ENCODE measurements around the gene RGR. TPM values are rescaled to one million over a fixed set of nuclear protein-coding genes. Genes with fewer than 3 reads are reported as not detected.

The RGR gene
- total RNA-seq, 2 experiments from 2014 or later, result not detected

DNA sequence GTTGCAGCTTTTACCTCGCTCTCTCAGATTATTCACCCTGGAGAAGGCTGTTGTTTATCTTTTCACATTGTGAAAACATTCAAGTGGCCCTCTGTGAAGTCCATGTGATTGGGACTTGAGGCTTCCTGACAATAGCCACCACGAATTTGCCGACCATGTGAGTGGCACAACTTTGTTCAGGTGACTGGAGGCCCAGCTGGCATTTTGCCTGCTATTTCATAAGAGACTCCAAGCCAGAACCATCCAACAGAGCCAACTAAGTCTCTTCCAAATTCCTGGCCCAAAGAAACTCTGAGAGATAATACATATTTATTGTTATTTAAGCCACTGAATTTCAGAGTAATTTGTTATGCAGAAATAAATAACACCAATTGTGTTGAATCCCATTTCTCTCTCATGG is 45.4 kb downstream of the RGR start:
- DNase-seq, result no peak
- ChIA-PET CTCF (interaction anchor here (1.2 kb wide), 1 partner anchor 140 kb away, joined by 3 read pairs; no protein-coding TSS in a partner anchor), POLR2A (no interaction called here)
- no peak overlapping the region for H3K27ac Mint-ChIP-seq
- no peaks in the 10 kb centered on the region for H3K27me3 Mint-ChIP-seq
- H3K4me1 Mint-ChIP-seq (ENCODE audit: low read depth), result peaks cover 20% of the 10 kb centered on the region
- H3K4me3 Mint-ChIP-seq, result no peak overlapping the region
- intact Hi-C loops (cut with micrococcal nuclease), result loop anchor here (2.0 kb wide), 1 partner anchor 23 kb away; no protein-coding TSS in a partner anchor
- no peaks in the 10 kb centered on the region for H3K9me3 Mint-ChIP-seq
- no peaks in the 10 kb centered on the region for H3K36me3 Mint-ChIP-seq

DNA sequence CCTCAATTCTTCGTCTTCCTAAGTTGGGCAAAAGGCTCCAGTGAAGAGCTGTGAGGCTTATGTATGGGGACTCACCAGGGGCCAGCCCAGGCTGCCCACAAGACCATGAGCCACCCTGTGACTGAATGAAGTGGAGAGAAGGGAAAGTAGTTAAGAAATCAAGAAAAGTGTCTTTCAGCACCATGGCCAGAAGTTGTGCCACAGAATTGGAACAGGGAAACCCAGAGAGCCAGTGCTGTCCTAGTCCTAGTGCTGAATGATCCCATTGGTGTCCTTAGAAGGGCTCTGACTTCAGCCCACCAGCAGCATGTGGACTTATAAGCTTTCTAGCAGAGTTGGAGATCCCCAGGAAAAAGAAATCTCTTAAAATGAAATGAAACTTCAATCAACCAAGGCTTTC is 46.5 kb downstream of the RGR start:
- ChIA-PET POLR2A (no interaction called here), CTCF (interaction anchor here (1.1 kb wide), 1 partner anchor 246 kb away, joined by 4 read pairs; no protein-coding TSS in a partner anchor)
- H3K4me1 Mint-ChIP-seq (ENCODE audit: low read depth), result peaks cover 20% of the 10 kb centered on the region
- DNase-seq, result no peak
- H3K4me3 Mint-ChIP-seq, result no peak overlapping the region
- intact Hi-C loops (cut with micrococcal nuclease), result loop anchor here (2.0 kb wide), 1 partner anchor 25 kb away; no protein-coding TSS in a partner anchor
- no peak overlapping the region for H3K27ac Mint-ChIP-seq
- H3K27me3 Mint-ChIP-seq, result no peaks in the 10 kb centered on the region
- no peaks in the 10 kb centered on the region for H3K9me3 Mint-ChIP-seq
- H3K36me3 Mint-ChIP-seq, result no peaks in the 10 kb centered on the region

DNA sequence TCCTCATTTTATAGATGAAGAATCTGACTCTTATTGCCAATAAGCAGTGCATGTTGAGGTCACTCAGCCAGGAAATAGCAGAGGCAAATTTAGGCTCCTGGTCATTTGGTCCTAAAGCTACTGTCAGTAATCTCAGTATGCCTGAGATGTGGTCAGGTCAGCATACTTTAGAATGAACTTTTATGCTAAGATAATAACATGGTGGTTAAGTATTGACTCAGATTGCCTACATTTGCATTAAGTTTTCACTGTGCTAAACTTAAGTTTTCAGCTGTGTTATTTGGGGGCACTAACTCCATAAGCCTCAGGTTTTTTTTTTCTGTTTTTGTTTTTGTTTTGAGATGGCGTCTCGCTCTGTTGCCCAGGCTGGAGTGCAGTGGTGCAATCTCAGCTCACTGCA is 47.6 kb downstream of the RGR start:
- ChIA-PET CTCF (interaction anchor here (1.1 kb wide), 1 partner anchor 244 kb away, joined by 4 read pairs; no protein-coding TSS in a partner anchor), POLR2A (interaction anchor here (0.6 kb wide), 1 partner anchor 37 kb away, joined by 3 read pairs; no protein-coding TSS in a partner anchor)
- Mint-ChIP-seq H3K27me3 (no peaks in the 10 kb centered on the region), H3K4me1 (ENCODE audit: low read depth) (peaks cover 20% of the 10 kb centered on the region), H3K27ac (no peak overlapping the region), H3K9me3 (no peaks in the 10 kb centered on the region), H3K4me3 (no peak overlapping the region), H3K36me3 (no peaks in the 10 kb centered on the region)
- DNase-seq, result no peak
- intact Hi-C loops (cut with micrococcal nuclease), result no loop called here

DNA sequence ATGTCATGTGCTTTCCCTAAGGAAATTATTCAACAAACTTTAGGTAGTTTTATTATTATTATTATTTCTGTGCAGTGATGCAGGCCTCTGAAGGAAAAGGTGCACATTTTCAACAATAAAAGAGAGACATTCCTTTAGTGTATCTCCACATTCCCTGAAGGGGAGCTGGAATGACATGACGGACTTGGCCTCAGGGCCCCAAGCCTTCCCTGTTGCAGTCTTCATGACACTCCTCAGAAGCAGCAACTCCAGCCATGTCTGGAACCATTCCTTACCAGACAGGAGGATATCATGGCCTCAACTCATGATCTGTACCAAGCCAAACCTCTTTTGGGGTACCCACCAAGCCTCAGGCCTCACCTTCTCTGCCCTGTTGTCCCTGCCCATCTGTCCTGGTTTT is 48.3 kb downstream of the RGR start:
- H3K27ac Mint-ChIP-seq, result no peak overlapping the region

DNA sequence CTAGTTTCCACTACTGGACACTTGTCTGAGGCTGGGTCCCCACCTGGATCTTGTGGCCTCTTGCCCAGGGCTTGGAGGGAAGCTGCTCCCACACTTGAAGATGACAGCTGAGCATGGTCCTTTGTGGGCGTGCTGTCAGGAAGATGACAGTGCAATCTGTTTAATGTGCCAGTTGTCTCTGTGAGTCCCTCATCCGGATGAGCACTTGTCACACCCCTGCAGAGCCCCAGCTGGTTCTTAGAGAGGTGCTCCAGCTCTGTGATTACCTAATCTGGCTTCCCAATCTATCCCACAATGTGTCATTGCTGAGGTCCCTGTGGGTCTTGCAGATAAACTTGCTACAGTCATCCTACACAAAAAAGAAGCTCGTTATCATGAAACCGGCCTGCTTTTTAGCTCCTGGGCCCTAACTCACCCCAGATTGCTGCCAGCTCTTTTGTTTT is 48.7 kb downstream of the RGR start:
- Mint-ChIP-seq H3K36me3 (no peaks in the 10 kb centered on the region), H3K27ac (no peak overlapping the region), H3K27me3 (peaks cover 4% of the 10 kb centered on the region), H3K4me3 (no peak overlapping the region), H3K4me1 (ENCODE audit: low read depth) (peaks cover 20% of the 10 kb centered on the region), H3K9me3 (no peaks in the 10 kb centered on the region)
- CTCF ChIA-PET, result interaction anchor here (1.0 to 1.1 kb wide), 2 partner anchors 26 to 137 kb away, joined by 3 to 5 read pairs; no protein-coding TSS in a partner anchor
- DNase-seq, result peak; percentile 66
- intact Hi-C loops (cut with micrococcal nuclease), result loop anchor here (1.0 kb wide), 3 partner anchors 15 to 41 kb away; no protein-coding TSS in a partner anchor
- POLR2A ChIA-PET, result interaction anchor here (1.0 to 1.1 kb wide), 2 partner anchors 34 to 41 kb away, joined by 4 read pairs; no protein-coding TSS in a partner anchor

More for the DNA sequence above, 48.3 kb downstream of the RGR start:
- CTCF ChIA-PET, result interaction anchor here (1.0 to 1.1 kb wide), 2 partner anchors 25 to 137 kb away, joined by 3 to 5 read pairs; no protein-coding TSS in a partner anchor
- POLR2A ChIA-PET, result interaction anchor here (1.0 to 1.1 kb wide), 2 partner anchors 35 to 41 kb away, joined by 4 read pairs; no protein-coding TSS in a partner anchor
- Mint-ChIP-seq H3K36me3 (no peaks in the 10 kb centered on the region), H3K4me3 (no peak overlapping the region), H3K27me3 (peaks cover 3% of the 10 kb centered on the region), H3K4me1 (ENCODE audit: low read depth) (peaks cover 20% of the 10 kb centered on the region), H3K9me3 (no peaks in the 10 kb centered on the region)
- no peak for DNase-seq
- intact Hi-C loops (cut with micrococcal nuclease), result loop anchor here (1.0 kb wide), 3 partner anchors 15 to 41 kb away; no protein-coding TSS in a partner anchor

DNA sequence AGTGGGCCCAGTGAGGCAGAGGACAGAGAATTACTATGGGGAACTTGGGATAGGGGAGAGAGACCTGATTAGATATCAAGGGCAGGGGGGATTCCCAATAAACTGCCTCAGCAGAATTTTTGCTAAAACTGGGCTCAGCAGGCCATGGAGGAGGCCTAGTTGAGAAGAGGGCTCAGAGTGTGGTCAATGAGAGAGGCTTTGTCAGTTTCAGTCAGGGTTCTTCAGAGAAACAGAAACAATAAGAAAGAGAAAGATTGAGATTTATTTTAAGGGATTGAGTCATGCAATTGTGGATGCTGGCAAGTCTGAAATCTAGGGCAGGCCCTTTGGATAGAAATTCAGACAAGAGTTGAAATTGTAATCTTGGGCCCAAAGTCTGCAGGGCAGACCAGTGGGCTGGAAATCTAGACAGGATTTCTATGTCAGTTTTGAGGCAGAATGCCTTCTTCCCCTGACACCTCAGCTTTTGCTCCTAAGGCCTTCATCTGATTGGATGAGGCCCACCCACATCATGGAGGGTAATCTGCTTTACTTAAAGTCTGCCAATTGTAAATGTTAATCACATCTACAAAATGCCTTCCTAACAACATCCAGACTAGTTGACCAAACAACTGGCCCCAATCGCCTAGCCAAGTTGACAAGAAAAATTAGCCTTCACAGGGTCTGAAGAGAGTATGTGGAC is 50.1 kb downstream of the RGR start:
- H3K27me3 Mint-ChIP-seq, result peaks cover 4% of the 10 kb centered on the region
- no peaks in the 10 kb centered on the region for H3K36me3 Mint-ChIP-seq
- H3K27ac Mint-ChIP-seq, result no peak overlapping the region
- ChIA-PET CTCF (no interaction called here), POLR2A (no interaction called here)
- no peaks in the 10 kb centered on the region for H3K9me3 Mint-ChIP-seq
- H3K4me1 Mint-ChIP-seq (ENCODE audit: low read depth), result peaks cover 20% of the 10 kb centered on the region
- intact Hi-C loops (cut with micrococcal nuclease), result no loop called here
- no peak overlapping the region for H3K4me3 Mint-ChIP-seq
- peak; percentile 35 for DNase-seq

DNA sequence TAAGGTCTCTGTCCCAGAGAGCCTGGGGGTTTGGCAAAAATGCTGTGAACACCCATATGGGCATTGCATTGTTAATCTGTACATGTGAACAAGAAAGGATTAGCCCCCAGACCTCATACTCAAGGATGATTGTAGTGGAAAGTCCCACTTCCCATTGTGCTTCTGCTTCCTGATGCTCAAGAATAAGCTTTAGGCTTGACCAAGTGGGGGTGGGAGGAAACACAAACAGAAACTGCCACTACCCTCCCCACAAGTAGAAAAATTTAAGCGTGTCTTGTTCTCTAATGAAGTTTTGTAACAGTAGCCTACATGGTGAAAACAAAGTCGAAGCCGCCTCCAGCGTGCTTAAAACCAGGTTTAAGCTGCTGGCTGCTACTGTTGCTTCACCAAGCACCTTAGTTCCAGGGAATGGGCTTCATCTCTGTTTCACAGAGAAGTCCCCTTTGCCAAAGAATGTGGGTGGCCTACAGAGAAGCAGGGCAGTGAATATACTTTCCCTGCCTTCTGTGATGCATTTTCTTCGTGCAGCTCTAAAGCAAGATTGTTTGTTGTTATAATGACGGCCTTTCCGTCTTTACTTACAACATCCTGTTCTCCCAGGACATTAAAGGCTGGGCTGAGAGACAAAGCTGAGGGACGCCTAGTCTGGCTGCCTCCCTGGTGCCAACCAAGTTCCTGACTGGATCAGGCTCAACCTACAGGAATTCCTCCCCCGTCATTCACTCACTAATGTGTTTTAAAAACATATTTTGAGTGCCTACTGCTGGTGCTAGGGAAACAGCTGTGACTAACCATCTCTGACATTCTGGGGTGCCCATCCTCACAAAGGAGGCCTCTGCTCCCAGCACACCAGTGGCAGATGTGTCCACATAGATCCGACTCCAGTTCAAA is 51.5 kb downstream of the RGR start:
- POLR2A ChIA-PET, result no interaction called here
- CTCF ChIA-PET, result interaction anchor here (0.6 kb wide), 1 partner anchor 30 kb away, joined by 3 read pairs; no protein-coding TSS in a partner anchor
- H3K4me3 Mint-ChIP-seq, result no peak overlapping the region
- no peaks in the 10 kb centered on the region for H3K9me3 Mint-ChIP-seq
- H3K36me3 Mint-ChIP-seq, result no peaks in the 10 kb centered on the region
- peaks cover 4% of the 10 kb centered on the region for H3K27me3 Mint-ChIP-seq
- DNase-seq, result no peak
- peaks cover 20% of the 10 kb centered on the region for H3K4me1 Mint-ChIP-seq (ENCODE audit: low read depth)
- no peak overlapping the region for H3K27ac Mint-ChIP-seq
- intact Hi-C loops (cut with micrococcal nuclease), result no loop called here

DNA sequence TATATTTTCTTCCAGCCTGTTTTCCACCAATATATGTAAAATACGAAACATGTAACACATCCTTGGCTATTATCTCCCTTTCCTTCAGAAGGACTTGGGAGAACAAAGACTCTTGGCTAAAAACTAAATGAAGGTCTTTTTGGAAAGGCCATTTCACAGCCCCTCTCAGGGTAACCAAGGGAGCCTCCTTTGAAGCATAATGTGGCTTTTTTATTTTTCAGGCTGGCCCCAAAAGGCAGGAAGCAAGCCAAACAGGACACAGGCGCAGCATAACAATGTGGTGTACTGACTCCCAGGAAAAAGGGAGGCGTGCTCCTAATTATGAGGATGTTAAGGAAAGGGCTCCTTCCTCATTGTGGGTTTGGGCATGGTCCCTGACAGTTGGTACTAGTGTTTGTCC is 53.2 kb downstream of the RGR start:
- Mint-ChIP-seq H3K27ac (no peak overlapping the region), H3K4me3 (no peak overlapping the region), H3K27me3 (peaks cover 4% of the 10 kb centered on the region), H3K4me1 (ENCODE audit: low read depth) (peaks cover 20% of the 10 kb centered on the region), H3K9me3 (no peaks in the 10 kb centered on the region), H3K36me3 (no peaks in the 10 kb centered on the region)
- no peak for DNase-seq
- intact Hi-C loops (cut with micrococcal nuclease), result no loop called here
- ChIA-PET POLR2A (no interaction called here), CTCF (no interaction called here)

DNA sequence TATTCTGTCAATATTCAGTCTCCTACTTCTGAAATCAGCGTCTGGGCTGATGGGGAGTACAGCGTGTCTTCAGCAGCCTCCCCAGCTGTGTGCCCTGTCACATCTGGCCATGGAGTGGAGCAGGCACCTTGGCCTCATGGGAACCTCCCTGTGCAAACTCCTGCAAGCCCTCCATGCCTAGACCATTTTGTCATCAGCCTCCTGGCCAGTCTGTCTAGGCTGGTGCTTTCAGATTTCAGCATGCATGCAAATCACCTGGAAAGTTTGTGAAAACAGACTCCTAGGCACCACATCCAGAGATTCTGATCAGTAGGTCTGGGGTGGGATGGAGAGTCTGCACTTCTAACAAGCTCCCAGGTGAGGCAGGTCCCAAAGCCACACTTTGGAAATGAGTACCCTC is 57.4 kb downstream of the RGR start:
- Mint-ChIP-seq H3K4me3 (no peak overlapping the region), H3K27me3 (peaks cover 4% of the 10 kb centered on the region), H3K4me1 (ENCODE audit: low read depth) (peaks cover 12% of the 10 kb centered on the region), H3K9me3 (no peaks in the 10 kb centered on the region), H3K27ac (no peak overlapping the region), H3K36me3 (peaks cover 1% of the 10 kb centered on the region)
- DNase-seq, result no peak
- ChIA-PET POLR2A (no interaction called here), CTCF (interaction anchor here (1.0 kb wide), 1 partner anchor 35 kb away, joined by 3 read pairs; no protein-coding TSS in a partner anchor)
- intact Hi-C loops (cut with micrococcal nuclease), result no loop called here

DNA sequence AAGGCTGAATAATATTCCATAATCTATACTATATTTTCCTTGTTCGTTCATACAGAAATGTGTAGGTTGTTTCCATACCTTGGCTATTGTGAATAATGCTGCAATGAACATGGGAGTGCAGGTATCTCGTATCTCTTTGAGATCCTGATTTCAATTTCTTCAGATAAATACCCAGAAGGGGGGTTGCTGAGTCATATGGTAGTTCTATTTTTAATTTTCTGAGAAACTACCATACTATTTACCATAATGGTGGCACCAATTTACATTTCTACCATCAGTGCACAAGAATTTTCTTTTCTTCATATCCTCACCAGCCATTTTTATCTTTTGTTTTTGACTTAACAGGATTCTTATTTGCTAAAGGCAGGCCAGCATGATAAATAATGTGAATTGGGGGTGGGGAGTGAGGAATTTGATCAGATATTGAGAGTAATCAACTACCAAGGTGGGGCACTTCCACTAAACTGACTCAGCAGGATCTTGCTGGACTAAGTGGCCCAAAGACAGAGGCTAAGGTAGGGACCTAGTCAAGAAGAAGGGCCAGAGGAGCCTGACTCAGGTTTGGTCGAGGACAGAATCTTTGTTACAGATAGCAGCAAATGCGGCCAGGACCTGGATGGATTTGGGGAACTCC is 62.0 kb downstream of the RGR start:
- intact Hi-C loops (cut with micrococcal nuclease), result no loop called here
- peaks cover 34% of the 10 kb centered on the region for H3K4me1 Mint-ChIP-seq (ENCODE audit: low read depth)
- no peak overlapping the region for H3K4me3 Mint-ChIP-seq
- no peaks in the 10 kb centered on the region for H3K27me3 Mint-ChIP-seq
- ChIA-PET POLR2A (interaction anchor here (2.2 kb wide), 1 partner anchor 22 kb away, joined by 10 read pairs; the partner anchor contains the start of gene CCSER2), CTCF (no interaction called here)
- no peak for DNase-seq
- no peaks in the 10 kb centered on the region for H3K9me3 Mint-ChIP-seq
- peaks cover 1% of the 10 kb centered on the region for H3K36me3 Mint-ChIP-seq
- peak overlapping the region; percentile 91 for H3K27ac Mint-ChIP-seq

DNA sequence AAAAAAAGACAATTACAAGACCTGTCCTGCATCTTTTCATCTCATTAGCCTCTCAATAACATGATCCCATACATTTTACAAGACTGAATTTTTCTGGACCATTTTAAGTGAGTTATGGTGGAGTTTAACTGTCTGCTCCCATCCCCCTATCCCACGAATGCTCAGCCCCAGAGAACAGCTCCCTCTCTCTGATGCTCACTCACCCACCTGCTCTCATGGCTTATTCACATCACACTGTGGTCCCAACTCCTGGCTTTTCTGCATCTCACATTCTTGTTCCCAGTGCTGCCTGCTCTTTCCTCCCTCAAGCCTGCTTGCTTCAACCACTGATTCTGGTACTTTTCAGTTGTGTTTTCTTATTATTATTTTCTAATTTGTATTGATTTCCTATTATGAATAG is 63.2 kb downstream of the RGR start:
- POLR2A ChIA-PET, result interaction anchor here (2.2 kb wide), 1 partner anchor 21 kb away, joined by 10 read pairs; the partner anchor contains the start of gene CCSER2
- intact Hi-C loops (cut with micrococcal nuclease), result loop anchor here (1.0 kb wide), 5 partner anchors 9 to 41 kb away; no protein-coding TSS in a partner anchor

More for the DNA sequence above, 63.2 kb downstream of the RGR start:
- no peaks in the 10 kb centered on the region for H3K27me3 Mint-ChIP-seq
- H3K9me3 Mint-ChIP-seq, result no peaks in the 10 kb centered on the region
- H3K4me1 Mint-ChIP-seq (ENCODE audit: low read depth), result peaks cover 34% of the 10 kb centered on the region
- H3K27ac Mint-ChIP-seq, result peak overlapping the region; percentile 77
- no peak overlapping the region for H3K4me3 Mint-ChIP-seq
- H3K36me3 Mint-ChIP-seq, result peaks cover 1% of the 10 kb centered on the region
- CTCF ChIA-PET, result interaction anchor here (0.6 to 1.6 kb wide), 2 partner anchors 21 to 41 kb away, joined by 3 to 6 read pairs; no protein-coding TSS in a partner anchor
- no peak for DNase-seq

All from activated CD4-positive, alpha-beta memory T cell treated with anti-CD3 and anti-CD28 coated beads for 36 hours (primary cell).